CD8-positive, alpha-beta memory T cell (primary cell): ENCODE data around the gene CDHR1. TPM values are rescaled to one million over a fixed set of nuclear protein-coding genes. Genes with fewer than 3 reads are reported as not detected.

Experiments used
- CTCF ChIA-PET: fragments of 350-600 bp; sonication (Branson Sonifier 250); formaldehyde crosslinking; loops from one replicate; lab custom pipeline; 2021; ENCODE audit warnings: antibody characterized with exemption; lab: Charles Lee
- POLR2A ChIA-PET: fragments of 350-600 bp; sonication (Branson Sonifier 250); formaldehyde crosslinking; loops from one replicate; lab custom pipeline; 2021; ENCODE audit warnings: antibody characterized with exemption; lab: Charles Lee
- DNase-seq, 5 donors: peaks; one replicate each; pipeline versions ENCODE4 v3.0.0 to v3.0.0-alpha.2; 2020 to 2022; ENCODE audit warnings: mixed read lengths in 1 of 5
- H3K27ac ChIP-seq: one replicate; pipeline ENCODE4 v1.7.0; 2013; ENCODE audit warnings: low read depth, mild to moderate bottlenecking, low read length, moderate library complexity
- H3K27me3 ChIP-seq: 2 replicates; pipeline ENCODE4 v1.7.0; 2013; ENCODE audit warnings: low read length, mild to moderate bottlenecking; ENCODE audit not compliant: insufficient read depth, poor library complexity, severe bottlenecking
- H3K36me3 ChIP-seq: 2 replicates; pipeline ENCODE4 v1.7.0; 2013; ENCODE audit warnings: mild to moderate bottlenecking, low read length, moderate library complexity; ENCODE audit not compliant: insufficient read depth
- H3K4me1 ChIP-seq: 2 replicates; pipeline ENCODE4 v1.7.0; 2013; ENCODE audit warnings: mild to moderate bottlenecking, low read length, moderate library complexity; ENCODE audit not compliant: insufficient read depth
- H3K4me3 ChIP-seq: 2 replicates; pipeline ENCODE4 v1.7.0; 2013; ENCODE audit warnings: mild to moderate bottlenecking, low read length
- H3K9me3 ChIP-seq: 2 replicates; pipeline ENCODE4 v1.7.0; 2013; ENCODE audit warnings: mild to moderate bottlenecking, low read length
- H3K27ac Mint-ChIP-seq, 8 donors: one replicate each; pipeline ENCODE4 v1.8.0; 2020 to 2021; ENCODE audit warnings: mixed read lengths in 8 of 8, mild to moderate bottlenecking in 6 of 8, inconsistent platforms in 3 of 8, moderate library complexity in 3 of 8
- H3K27me3 Mint-ChIP-seq, 2 donors: one replicate each; pipeline ENCODE4 v1.8.0; 2020 to 2021; ENCODE audit warnings: mixed read lengths in 2 of 2, mild to moderate bottlenecking in 1 of 2, moderate library complexity in 1 of 2
- H3K36me3 Mint-ChIP-seq, 3 donors: one replicate each; pipeline ENCODE4 v1.8.0; 2020 to 2021; ENCODE audit warnings: mixed read lengths in 3 of 3, inconsistent platforms in 1 of 3, mild to moderate bottlenecking in 1 of 3
- H3K4me1 Mint-ChIP-seq, 3 donors: one replicate each; pipeline ENCODE4 v1.8.0; 2020 to 2021; ENCODE audit warnings: mixed read lengths in 3 of 3, inconsistent platforms in 1 of 3, mild to moderate bottlenecking in 1 of 3
- H3K4me3 Mint-ChIP-seq, 7 donors: one replicate each; pipeline ENCODE4 v1.8.0; 2020 to 2021; ENCODE audit warnings: mixed read lengths in 7 of 7, mild to moderate bottlenecking in 6 of 7, moderate library complexity in 4 of 7, inconsistent platforms in 2 of 7
- H3K9me3 Mint-ChIP-seq, 5 donors: one replicate each; pipeline ENCODE4 v1.8.0; 2020 to 2022; ENCODE audit warnings: mixed read lengths in 5 of 5, mild to moderate bottlenecking in 3 of 5, moderate library complexity in 2 of 5, inconsistent platforms in 1 of 5
- polyA plus RNA-seq: library from polyadenylated mRNA; unstranded; fragments of 300-500 nt; fragmentation: Illumina TruSeq; gene quantifications from one replicate; pipeline ENCODE4 v1.2.3, GENCODE V29; 2021
- total RNA-seq, 2 experiments: library from RNA; stranded (reverse); gene quantifications; one replicate each; pipeline ENCODE4 v1.2.3, GENCODE V29; 2021

Gene CDHR1
- total and polyA plus RNA-seq, 3 experiments from 2014 or later, result 1.4 to 1.7 (median 1.4) TPM

DNA sequence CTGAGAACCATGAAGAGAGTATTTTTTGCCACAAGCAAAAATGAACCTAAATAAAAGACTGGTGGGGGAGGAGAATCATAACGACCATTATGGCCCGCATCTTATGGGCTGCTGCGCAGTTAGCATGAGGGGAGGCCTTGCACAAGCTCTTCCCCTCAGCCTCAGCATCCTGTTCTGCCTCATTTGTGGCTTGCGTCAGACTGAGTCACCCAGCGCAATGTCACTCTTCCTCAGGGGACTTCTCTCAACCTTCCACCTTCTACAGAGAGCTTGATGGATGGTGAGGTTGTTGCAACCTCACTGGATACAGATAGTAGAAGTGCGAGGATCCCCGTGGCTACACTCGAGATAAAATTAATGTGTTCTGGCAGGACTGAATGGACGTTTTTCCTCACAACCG lies 37.6 kb upstream of the CDHR1 start:
- H3K27ac Mint-ChIP-seq, result peak overlapping the region; percentile 1 to 91 (median 89)
- DNase-seq, result peak in 4 of 5 donors; percentile 25 to 67 (median 36)
- Histone ChIP-seq H3K27ac (no peak overlapping the region), H3K9me3 (no peaks in the 10 kb centered on the region), H3K27me3 (no peaks in the 10 kb centered on the region), H3K36me3 (peaks cover 19% of the 10 kb centered on the region), H3K4me1 (peaks cover 4% of the 10 kb centered on the region), H3K4me3 (no peak overlapping the region)
- H3K9me3 Mint-ChIP-seq, result no peaks in the 10 kb centered on the region
- CTCF ChIA-PET, result interaction anchor here (0.7 to 1.5 kb wide), 2 partner anchors 9 to 49 kb away, joined by 3 to 5 read pairs; no protein-coding TSS in a partner anchor
- POLR2A ChIA-PET, result interaction anchor here (0.7 kb wide), 1 partner anchor 20 kb away, joined by 3 read pairs; no protein-coding TSS in a partner anchor
- peak overlapping the region in 2 of 7 donors; percentile 56 for H3K4me3 Mint-ChIP-seq
- H3K27me3 Mint-ChIP-seq, result no peaks in the 10 kb centered on the region
- peaks cover 13 to 28% (median 16%) of the 10 kb centered on the region in 3 donors for H3K4me1 Mint-ChIP-seq
- peaks cover 0 to 36% (median 5%) of the 10 kb centered on the region in 3 donors for H3K36me3 Mint-ChIP-seq

DNA sequence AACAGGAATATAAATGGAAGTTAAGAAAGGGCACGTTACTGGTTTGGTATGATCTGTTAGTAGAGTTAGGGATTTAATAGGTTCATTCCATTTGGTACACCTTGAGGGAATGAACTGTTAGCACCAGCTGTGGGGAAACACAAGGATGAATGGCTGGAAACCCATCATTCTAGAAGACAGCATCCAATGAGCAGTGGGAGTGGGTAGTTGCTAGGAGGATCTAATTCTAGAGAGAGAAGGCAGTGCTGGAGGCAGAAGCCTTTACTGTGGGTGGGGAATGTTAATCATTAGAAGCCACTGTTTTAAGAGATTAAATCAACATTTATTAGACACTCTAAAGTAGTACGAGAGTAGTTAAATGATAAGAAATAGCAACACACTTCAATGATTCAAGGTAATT lies 36.3 kb upstream of the CDHR1 start:
- H3K36me3 Mint-ChIP-seq, result peaks cover 0 to 24% (median 4%) of the 10 kb centered on the region in 3 donors
- H3K27me3 Mint-ChIP-seq, result no peaks in the 10 kb centered on the region
- no peak for DNase-seq
- no peaks in the 10 kb centered on the region for H3K9me3 ChIP-seq
- CTCF ChIA-PET, result interaction anchor here (0.9 kb wide), 1 partner anchor 47 kb away, joined by 3 read pairs; no protein-coding TSS in a partner anchor
- no peaks in the 10 kb centered on the region for H3K9me3 Mint-ChIP-seq
- peaks cover 10% of the 10 kb centered on the region for H3K36me3 ChIP-seq
- no peak overlapping the region for H3K4me3 Mint-ChIP-seq
- peaks cover 4% of the 10 kb centered on the region for H3K4me1 ChIP-seq
- H3K27me3 ChIP-seq, result no peaks in the 10 kb centered on the region
- H3K4me3 ChIP-seq, result no peak overlapping the region
- H3K4me1 Mint-ChIP-seq, result peaks cover 13 to 28% (median 16%) of the 10 kb centered on the region in 3 donors
- POLR2A ChIA-PET, result interaction anchor here (1.4 kb wide), 1 partner anchor 20 kb away, joined by 3 read pairs; no protein-coding TSS in a partner anchor
- no peak overlapping the region for H3K27ac ChIP-seq
- H3K27ac Mint-ChIP-seq, result peak overlapping the region in 4 of 8 donors; percentile 37 to 91 (median 48)

DNA sequence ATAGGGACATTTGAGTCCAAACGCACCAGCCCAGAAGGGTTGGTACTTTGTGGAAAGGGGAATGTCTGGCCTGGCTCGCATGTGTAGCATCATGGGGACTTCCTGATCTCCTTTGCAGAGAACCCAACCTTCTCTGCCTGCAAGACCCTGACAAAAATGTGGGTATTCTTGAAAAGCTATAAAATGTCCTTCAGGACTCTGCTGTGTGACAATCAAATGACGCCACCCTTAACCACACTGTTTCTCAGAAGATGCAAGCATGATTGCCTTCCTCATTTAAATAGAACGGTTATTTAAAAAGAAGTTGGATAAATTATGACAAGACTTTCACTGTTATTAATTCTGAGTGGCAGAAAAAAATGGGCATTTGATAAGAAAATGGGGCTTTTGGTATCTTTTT lies 35.8 kb upstream of the CDHR1 start:
- POLR2A ChIA-PET, result interaction anchor here (1.4 kb wide), 1 partner anchor 19 kb away, joined by 3 read pairs; no protein-coding TSS in a partner anchor
- Mint-ChIP-seq H3K9me3 (no peaks in the 10 kb centered on the region), H3K27me3 (peaks cover 0 to under 1% of the 10 kb centered on the region in 2 donors), H3K36me3 (peaks cover 0 to 19% (median 4%) of the 10 kb centered on the region in 3 donors), H3K4me3 (no peak overlapping the region), H3K4me1 (peaks cover 13 to 28% (median 16%) of the 10 kb centered on the region in 3 donors), H3K27ac (peak overlapping the region in 1 of 8 donors; percentile 14)
- no peaks in the 10 kb centered on the region for H3K27me3 ChIP-seq
- H3K27ac ChIP-seq, result no peak overlapping the region
- peaks cover 4% of the 10 kb centered on the region for H3K4me1 ChIP-seq
- CTCF ChIA-PET, result interaction anchor here (0.9 to 1.1 kb wide), 3 partner anchors 9 to 47 kb away, joined by 3 read pairs; no protein-coding TSS in a partner anchor
- no peak overlapping the region for H3K4me3 ChIP-seq
- DNase-seq, result no peak
- no peaks in the 10 kb centered on the region for H3K9me3 ChIP-seq
- H3K36me3 ChIP-seq, result peaks cover 5% of the 10 kb centered on the region

DNA sequence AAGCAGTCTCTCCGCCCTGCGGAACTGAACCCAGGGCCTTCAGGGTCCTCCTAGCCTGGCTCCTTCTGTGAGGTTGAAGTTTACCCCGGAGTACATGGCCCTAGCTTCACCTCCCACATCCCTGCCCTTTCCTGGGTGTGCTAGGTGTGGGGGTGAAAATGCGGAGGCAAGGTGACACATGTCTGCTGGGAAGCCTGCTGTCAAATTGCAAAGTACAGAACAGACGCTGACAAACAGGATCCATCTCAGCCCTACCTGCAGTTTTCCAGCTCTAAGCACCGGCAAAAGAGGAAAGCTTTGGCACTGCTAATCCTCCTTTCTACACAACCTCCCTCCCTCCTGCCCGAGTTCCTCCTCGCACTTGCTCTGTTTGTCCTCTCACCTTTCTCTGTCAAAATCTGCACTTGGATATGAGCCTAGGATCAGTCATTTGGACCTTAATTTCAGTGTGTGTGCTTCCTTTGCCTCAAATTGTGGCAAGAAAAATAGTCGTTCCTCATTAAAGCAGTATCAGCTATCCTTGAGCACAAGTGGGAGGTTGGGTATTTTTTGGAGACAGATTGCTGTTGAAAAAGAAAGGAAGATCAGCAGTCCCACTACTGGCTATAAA lies 35.2 kb upstream of the CDHR1 start:
- Mint-ChIP-seq H3K4me1 (peaks cover 13 to 28% (median 16%) of the 10 kb centered on the region in 3 donors), H3K36me3 (peaks cover 0 to 15% (median 4%) of the 10 kb centered on the region in 3 donors), H3K9me3 (no peaks in the 10 kb centered on the region), H3K27ac (peak overlapping the region in 3 of 8 donors; percentile 21 to 36 (median 23)), H3K27me3 (peaks cover 0 to 6% of the 10 kb centered on the region in 2 donors), H3K4me3 (no peak overlapping the region)
- Histone ChIP-seq H3K4me1 (peaks cover 4% of the 10 kb centered on the region), H3K9me3 (no peaks in the 10 kb centered on the region), H3K36me3 (no peaks in the 10 kb centered on the region), H3K4me3 (no peak overlapping the region), H3K27ac (no peak overlapping the region), H3K27me3 (no peaks in the 10 kb centered on the region)
- ChIA-PET POLR2A (interaction anchor here (1.4 kb wide), 1 partner anchor 18 kb away, joined by 3 read pairs; no protein-coding TSS in a partner anchor), CTCF (interaction anchor here (0.9 to 1.1 kb wide), 4 partner anchors 9 to 46 kb away, joined by 3 to 4 read pairs (median 3); no protein-coding TSS in a partner anchor)
- no peak for DNase-seq

DNA sequence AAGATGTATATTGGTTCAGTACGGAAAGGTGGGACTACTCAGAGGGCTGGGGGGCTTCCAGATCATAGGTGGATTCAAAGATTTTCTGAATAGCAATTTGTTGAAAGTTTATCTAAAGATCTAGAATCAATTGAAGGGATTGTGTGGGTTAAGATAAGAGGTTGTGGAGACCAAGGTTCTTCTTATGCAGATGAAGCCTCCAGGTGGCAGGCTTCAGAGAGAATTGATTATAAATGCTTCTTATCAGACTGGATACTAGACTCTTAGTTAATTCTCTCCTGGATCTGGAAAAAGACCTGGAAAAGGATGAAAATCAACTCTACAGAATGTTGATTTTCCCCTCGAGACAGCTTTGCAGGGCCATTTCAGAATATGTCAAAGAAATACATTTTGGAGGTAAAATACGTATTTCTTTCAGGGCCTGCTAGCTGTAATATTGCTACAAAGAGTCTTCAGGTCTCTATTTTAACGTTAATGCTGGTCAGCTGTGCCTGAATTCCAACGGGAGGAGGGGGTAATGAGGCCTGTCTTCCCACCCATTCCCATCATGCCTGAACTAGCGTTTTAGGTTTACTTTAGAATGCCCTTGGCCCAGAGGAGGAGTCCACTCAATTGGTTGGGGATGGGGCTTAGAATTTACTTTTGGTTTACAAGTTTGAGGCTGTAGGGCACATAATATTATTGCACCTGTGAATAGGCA lies 33.5 kb upstream of the CDHR1 start:
- Mint-ChIP-seq H3K4me1 (peaks cover 13 to 28% (median 16%) of the 10 kb centered on the region in 3 donors), H3K36me3 (peaks cover 0 to 2% (median 0%) of the 10 kb centered on the region in 3 donors), H3K27ac (peak overlapping the region in 1 of 8 donors; percentile 67), H3K27me3 (peaks cover 5 to 11% of the 10 kb centered on the region in 2 donors), H3K9me3 (no peaks in the 10 kb centered on the region), H3K4me3 (no peak overlapping the region)
- Histone ChIP-seq H3K4me1 (peaks cover 4% of the 10 kb centered on the region), H3K27me3 (no peaks in the 10 kb centered on the region), H3K9me3 (no peaks in the 10 kb centered on the region), H3K27ac (no peak overlapping the region), H3K36me3 (no peaks in the 10 kb centered on the region), H3K4me3 (no peak overlapping the region)
- POLR2A ChIA-PET, result no interaction called here
- CTCF ChIA-PET, result interaction anchor here (2.3 kb wide), 1 partner anchor 13 kb away, joined by 7 read pairs; no protein-coding TSS in a partner anchor
- no peak for DNase-seq

- H3K36me3 ChIP-seq, result no peaks in the 10 kb centered on the region
- POLR2A ChIA-PET, result no interaction called here
- H3K9me3 Mint-ChIP-seq, result no peaks in the 10 kb centered on the region
- no peaks in the 10 kb centered on the region for H3K27me3 ChIP-seq
- no peak overlapping the region for H3K27ac ChIP-seq
- CTCF ChIA-PET, result interaction anchor here (1.0 to 1.3 kb wide), 2 partner anchors 13 to 25 kb away, joined by 3 read pairs; partner anchors contain the start of gene GHITM
- H3K27me3 Mint-ChIP-seq, result peaks cover 5 to 14% of the 10 kb centered on the region in 2 donors
- H3K4me1 ChIP-seq, result no peaks in the 10 kb centered on the region
- H3K9me3 ChIP-seq, result no peaks in the 10 kb centered on the region
- DNase-seq, result no peak
- no peak overlapping the region for H3K4me3 Mint-ChIP-seq
- H3K36me3 Mint-ChIP-seq, result peaks cover 0 to 11% (median 0%) of the 10 kb centered on the region in 3 donors
- H3K27ac Mint-ChIP-seq, result no peak overlapping the region
- no peak overlapping the region for H3K4me3 ChIP-seq
- peaks cover 0 to 6% (median 5%) of the 10 kb centered on the region in 3 donors for H3K4me1 Mint-ChIP-seq
Measured at GRCh38 chr10:84163996-84164395, 30.3 kb upstream of the CDHR1 start.

GRCh38 chr10:84164442-84164841 lies 29.9 kb upstream of the CDHR1 start:
- Histone ChIP-seq H3K4me1 (no peaks in the 10 kb centered on the region), H3K27ac (no peak overlapping the region), H3K27me3 (no peaks in the 10 kb centered on the region), H3K36me3 (no peaks in the 10 kb centered on the region), H3K4me3 (no peak overlapping the region), H3K9me3 (no peaks in the 10 kb centered on the region)
- H3K36me3 Mint-ChIP-seq, result peaks cover 0 to 11% (median 0%) of the 10 kb centered on the region in 3 donors
- H3K27me3 Mint-ChIP-seq, result peaks cover 5 to 14% of the 10 kb centered on the region in 2 donors
- ChIA-PET POLR2A (no interaction called here), CTCF (interaction anchor here (1.3 kb wide), 1 partner anchor 26 kb away, joined by 3 read pairs; the partner anchor contains the start of gene GHITM)
- no peak for DNase-seq
- H3K4me1 Mint-ChIP-seq, result peaks cover 0 to 1% (median under 1%) of the 10 kb centered on the region in 3 donors
- no peak overlapping the region for H3K27ac Mint-ChIP-seq
- no peak overlapping the region for H3K4me3 Mint-ChIP-seq
- no peaks in the 10 kb centered on the region for H3K9me3 Mint-ChIP-seq
